K562 (cell line): ENCODE measurements around the gene BBX. TPM values are rescaled to one million over a fixed set of nuclear protein-coding genes. Genes with fewer than 3 reads are reported as not detected.

Source experiments
- ADNP ChIP-seq: fragments of 200-800 bp; sonication (Bioruptor generic); IDR thresholded peaks from 2 replicates; pipeline ENCODE4 v1.6.1; 2016; ENCODE audit warnings: missing genetic modification characterization, missing compliant biosample characterization
- ESRRA ChIP-seq: fragments of 450-650 bp; IDR thresholded peaks from 2 replicates; pipeline ENCODE4 v1.6.1; 2014; ENCODE audit warnings: low read depth, mild to moderate bottlenecking, moderate library complexity, borderline replicate concordance
- KHSRP ChIP-seq: fragments of 450-650 bp; IDR thresholded peaks from 2 replicates; pipeline ENCODE4 v1.6.1; 2017
- NFE2 ChIP-seq: IDR thresholded peaks from 2 replicates; pipeline ENCODE4 v1.6.1; 2014; ENCODE audit warnings: antibody characterized with exemption, low read depth
- SIN3A ChIP-seq, 2 experiments: fragments of 150-350 bp in 1 of 2; IDR thresholded peaks; 2 replicates each; pipeline ENCODE4 v1.6.1; 2011 to 2016; ENCODE audit warnings: borderline replicate concordance in 2 of 2, low read depth in 2 of 2, low read length in 2 of 2, mild to moderate bottlenecking in 2 of 2, moderate library complexity in 2 of 2; ENCODE audit not compliant: control insufficient read depth in 1 of 2
- SRSF3 ChIP-seq: fragments of 200-400 bp; formaldehyde crosslinking; IDR thresholded peaks from 2 replicates; pipeline ENCODE4 v1.6.1; 2016; ENCODE audit warnings: mild to moderate bottlenecking, low read length, moderate library complexity; ENCODE audit not compliant: insufficient read depth
- STAG1 ChIP-seq: sonication (generic); formaldehyde crosslinking; IDR thresholded peaks from 2 replicates; pipeline ENCODE4 v1.5.0; 2020; ENCODE audit warnings: missing genetic modification reagents, borderline replicate concordance
- ZBTB5 ChIP-seq: fragments of 450-650 bp; IDR thresholded peaks from 2 replicates; pipeline ENCODE4 v1.6.1; 2017; ENCODE audit warnings: antibody characterized with exemption
- polyA plus RNA-seq, 8 experiments: library from polyadenylated mRNA; depleted of rRNA in 4 of 8; stranded (reverse) in 5 of 8; unstranded in 3 of 8; fragments of >200 nt; fragmentation: Nextera tagmentation in 2 of 8; fragmentation: Illumina TruSeq in 1 of 8; extraction: Ambion mirVana in 2 of 8; extraction: Trizol in 1 of 8; gene quantifications; 2 replicates each; pipeline versions ENCODE4 v1.2.1 to v1.2.3, GENCODE V29; 2011 to 2014; ENCODE audit warnings: inconsistent platforms in 1 of 8, missing spikeins in 1 of 8
- total RNA-seq, 7 experiments: library from RNA; depleted of rRNA in 6 of 7; stranded (reverse); fragments of >200 nt in 6 of 7; fragmentation: Illumina TruSeq in 2 of 7; extraction: Trizol in 2 of 7; gene quantifications; 2 replicates each; pipeline versions ENCODE4 v1.2.1 to v1.2.3, GENCODE V29; 2011 to 2021; ENCODE audit warnings: low replicate concordance in 1 of 7
- TF ChIP-seq, protein P1 (sequence below): fragments of 250-450 bp; sonication (Bioruptor Pico); IDR thresholded peaks from 2 replicates; pipeline ENCODE4 v1.5.0; 2021; ENCODE audit warnings: mild to moderate bottlenecking, borderline replicate concordance
- TF ChIP-seq, protein P2 (sequence below): fragments of 450-650 bp; IDR thresholded peaks from 2 replicates; pipeline ENCODE4 v1.6.1; 2018; ENCODE audit warnings: mild to moderate bottlenecking, low read depth; ENCODE audit not compliant: partially characterized antibody
- TF ChIP-seq, protein P3 (sequence below): fragments of 450-650 bp; IDR thresholded peaks from 2 replicates; pipeline ENCODE4 v1.7.0; 2016; ENCODE audit warnings: borderline replicate concordance

The BBX gene
- total and polyA plus RNA-seq, 9 of the 15 experiments (the other 6 are each of a cell fraction or from before 2014, with no cell fraction given) = 4.9 to 19.5 (median 11.8) TPM

- TF ChIP-seq, protein P1, sequence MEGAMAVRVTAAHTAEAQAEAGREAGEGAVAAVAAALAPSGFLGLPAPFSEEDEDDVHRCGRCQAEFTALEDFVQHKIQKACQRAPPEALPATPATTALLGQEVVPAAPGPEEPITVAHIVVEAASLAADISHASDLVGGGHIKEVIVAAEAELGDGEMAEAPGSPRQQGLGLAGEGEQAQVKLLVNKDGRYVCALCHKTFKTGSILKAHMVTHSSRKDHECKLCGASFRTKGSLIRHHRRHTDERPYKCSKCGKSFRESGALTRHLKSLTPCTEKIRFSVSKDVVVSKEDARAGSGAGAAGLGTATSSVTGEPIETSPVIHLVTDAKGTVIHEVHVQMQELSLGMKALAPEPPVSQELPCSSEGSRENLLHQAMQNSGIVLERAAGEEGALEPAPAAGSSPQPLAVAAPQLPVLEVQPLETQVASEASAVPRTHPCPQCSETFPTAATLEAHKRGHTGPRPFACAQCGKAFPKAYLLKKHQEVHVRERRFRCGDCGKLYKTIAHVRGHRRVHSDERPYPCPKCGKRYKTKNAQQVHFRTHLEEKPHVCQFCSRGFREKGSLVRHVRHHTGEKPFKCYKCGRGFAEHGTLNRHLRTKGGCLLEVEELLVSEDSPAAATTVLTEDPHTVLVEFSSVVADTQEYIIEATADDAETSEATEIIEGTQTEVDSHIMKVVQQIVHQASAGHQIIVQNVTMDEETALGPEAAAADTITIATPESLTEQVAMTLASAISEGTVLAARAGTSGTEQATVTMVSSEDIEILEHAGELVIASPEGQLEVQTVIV (CRISPR knock-in tag) = no peak
- TF ChIP-seq SIN3A (IDR thresholded peaks at IDR 0.05; ENCODE audit: borderline replicate concordance in 2 of 2, control insufficient read depth in 1 of 2, low read depth in 2 of 2, low read length in 2 of 2) (no peak), NFE2 (peak; percentile 38), ADNP (tag) (no peak), KHSRP (no peak), ESRRA (no peak), SRSF3 (no peak), STAG1 (CRISPR knock-in tag) (no peak), ZBTB5 (no peak)
- TF ChIP-seq, protein P2, sequence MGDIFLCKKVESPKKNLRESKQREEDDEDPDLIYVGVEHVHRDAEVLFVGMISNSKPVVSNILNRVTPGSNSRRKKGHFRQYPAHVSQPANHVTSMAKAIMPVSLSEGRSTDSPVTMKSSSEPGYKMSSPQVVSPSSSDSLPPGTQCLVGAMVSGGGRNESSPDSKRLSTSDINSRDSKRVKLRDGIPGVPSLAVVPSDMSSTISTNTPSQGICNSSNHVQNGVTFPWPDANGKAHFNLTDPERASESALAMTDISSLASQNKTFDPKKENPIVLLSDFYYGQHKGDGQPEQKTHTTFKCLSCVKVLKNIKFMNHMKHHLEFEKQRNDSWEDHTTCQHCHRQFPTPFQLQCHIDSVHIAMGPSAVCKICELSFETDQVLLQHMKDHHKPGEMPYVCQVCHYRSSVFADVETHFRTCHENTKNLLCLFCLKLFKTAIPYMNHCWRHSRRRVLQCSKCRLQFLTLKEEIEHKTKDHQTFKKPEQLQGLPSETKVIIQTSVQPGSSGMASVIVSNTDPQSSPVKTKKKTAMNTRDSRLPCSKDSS = no peak
- TF ChIP-seq, protein P3, sequence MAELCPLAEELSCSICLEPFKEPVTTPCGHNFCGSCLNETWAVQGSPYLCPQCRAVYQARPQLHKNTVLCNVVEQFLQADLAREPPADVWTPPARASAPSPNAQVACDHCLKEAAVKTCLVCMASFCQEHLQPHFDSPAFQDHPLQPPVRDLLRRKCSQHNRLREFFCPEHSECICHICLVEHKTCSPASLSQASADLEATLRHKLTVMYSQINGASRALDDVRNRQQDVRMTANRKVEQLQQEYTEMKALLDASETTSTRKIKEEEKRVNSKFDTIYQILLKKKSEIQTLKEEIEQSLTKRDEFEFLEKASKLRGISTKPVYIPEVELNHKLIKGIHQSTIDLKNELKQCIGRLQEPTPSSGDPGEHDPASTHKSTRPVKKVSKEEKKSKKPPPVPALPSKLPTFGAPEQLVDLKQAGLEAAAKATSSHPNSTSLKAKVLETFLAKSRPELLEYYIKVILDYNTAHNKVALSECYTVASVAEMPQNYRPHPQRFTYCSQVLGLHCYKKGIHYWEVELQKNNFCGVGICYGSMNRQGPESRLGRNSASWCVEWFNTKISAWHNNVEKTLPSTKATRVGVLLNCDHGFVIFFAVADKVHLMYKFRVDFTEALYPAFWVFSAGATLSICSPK = no peak
- TF ChIP-seq, all 486 proteins: peak for 3
Observed at GRCh38 chr3:107684431-107684925, 161.7 kb downstream of the BBX start (continued).
